Esophagus squamous epithelium (tissue), 5 donors: ENCODE data around the gene MTSS2. TPM values are rescaled to one million over a fixed set of nuclear protein-coding genes. Genes with fewer than 3 reads are reported as not detected.
A peak's percentile ranks its signal among the peaks of the same experiment; 100 is the strongest.

Experiments
- DNase-seq: peaks from one replicate; lab custom pipeline; 2025; lab: John Stamatoyannopoulos, UW
- H3K27ac ChIP-seq, 4 donors: fragments of 200-600 bp; sonication (generic); one replicate each; pipeline ENCODE4 v1.5.1; 2016 to 2019; ENCODE audit warnings: mild to moderate bottlenecking in 1 of 4
- H3K27me3 ChIP-seq, 4 donors: fragments of 200-600 bp; sonication (generic); 1 replicate in 3 of 4; 2 replicates in 1 of 4; pipeline versions ENCODE4 v1.5.1 to v1.6.0; 2017 to 2021; ENCODE audit warnings: antibody characterized with exemption in 1 of 4
- H3K36me3 ChIP-seq, 3 donors: fragments of 200-600 bp; sonication (generic); one replicate each; pipeline ENCODE4 v1.5.1; 2016 to 2019
- H3K4me1 ChIP-seq, 3 donors: fragments of 200-600 bp; sonication (generic); one replicate each; pipeline ENCODE4 v1.5.1; 2017 to 2019
- H3K4me3 ChIP-seq, 4 donors: fragments of 200-600 bp; sonication (generic); 1 replicate in 3 of 4; 2 replicates in 1 of 4; pipeline ENCODE4 v1.5.1; 2016 to 2019; ENCODE audit warnings: mild to moderate bottlenecking in 2 of 4, moderate library complexity in 1 of 4
- H3K9me3 ChIP-seq, 3 donors: fragments of 200-600 bp; sonication (generic); one replicate each; pipeline ENCODE4 v1.5.1; 2016 to 2019
- CTCF ChIP-seq, 6 experiments: fragments of 450-650 bp in 4 of 6; fragments of 200-600 bp in 2 of 6; sonication (generic) in 2 of 6; IDR thresholded peaks; one replicate each; pipeline ENCODE4 v1.5.1; 2016 to 2019; ENCODE audit warnings: antibody characterized with exemption in 6 of 6, mild to moderate bottlenecking in 4 of 6, moderate library complexity in 4 of 6
- POLR2A ChIP-seq, 4 donors: fragments of 450-650 bp; IDR thresholded peaks; one replicate each; pipeline ENCODE4 v1.6.1; 2017; ENCODE audit warnings: antibody characterized with exemption in 4 of 4, mild to moderate bottlenecking in 4 of 4, moderate library complexity in 3 of 4
- WGBS, 2 donors: methylation state at CpG; one replicate each; pipeline ENCODE4 v1.1.5; 2018; 5-methylcytosine and 5-hydroxymethylcytosine counted together
- intact Hi-C: fragments of 100-400 bp; cut with DNase I; formaldehyde crosslinking; loops from one replicate; pipeline ENCODE4 v1.15.0; 2022
- total RNA-seq, 4 donors: library from RNA; depleted of rRNA; stranded (reverse); fragments of >200 nt; gene quantifications; one replicate each; pipeline ENCODE4 v1.1.0, GENCODE V29; 2016
- donor health status: DM: yes; HTN: yes; CAD: no.

MTSS2 gene
- total RNA-seq, 4 donors from 2014 or later = 15.5 to 39.7 (median 27.5) TPM

GRCh38 chr16:70653809-70654771 is 31.8 kb downstream of the MTSS2 start:
- Histone ChIP-seq H3K36me3 (peaks cover 0 to 29% (median 0%) of the 10 kb centered on the region in 3 donors), H3K27me3 (no peaks in the 10 kb centered on the region), H3K9me3 (no peaks in the 10 kb centered on the region), H3K27ac (peak overlapping the region in 2 of 4 donors; percentile 36 to 57), H3K4me1 (peaks cover 4 to 50% (median 5%) of the 10 kb centered on the region in 3 donors), H3K4me3 (peak overlapping the region in 3 of 4 donors; percentile 17 to 51 (median 23))
- DNase-seq = no peak
- TF ChIP-seq CTCF (IDR thresholded peaks at IDR 0.05) = peak; percentile 86 to 97 (median 92)
- TF ChIP-seq POLR2A (IDR thresholded peaks at IDR 0.05) = no peak
- intact Hi-C loops = loop anchor here (10.0 kb wide), 1 partner anchor 289 kb away; no protein-coding TSS in a partner anchor
- 11 to 34% methylated on average over 20 to 22 of the region's 35 CpGs for WGBS, 2 donors

- 79 to 82% methylated on average over 4 of the region's 4 CpGs for WGBS, 2 donors
- TF ChIP-seq CTCF (IDR thresholded peaks at IDR 0.05) (no peak), POLR2A (IDR thresholded peaks at IDR 0.05) (no peak)
Observed at GRCh38 chr16:70653406-70653805, 32.4 kb downstream of the MTSS2 start.

GRCh38 chr16:70652322-70652721 is 33.5 kb downstream of the MTSS2 start:
- WGBS, 2 donors = 36 to 59% methylated on average over 2 of the region's 2 CpGs
- intact Hi-C loops = loop anchor here (10.0 kb wide), 1 partner anchor 288 kb away; no protein-coding TSS in a partner anchor
- H3K9me3 ChIP-seq = no peaks in the 10 kb centered on the region
- H3K27ac ChIP-seq = peak overlapping the region in 2 of 4 donors; percentile 35 to 73
- peaks cover 4 to 53% (median 8%) of the 10 kb centered on the region in 3 donors for H3K4me1 ChIP-seq
- no peak for TF ChIP-seq CTCF (IDR thresholded peaks at IDR 0.05)
- TF ChIP-seq POLR2A (IDR thresholded peaks at IDR 0.05) = no peak
- H3K4me3 ChIP-seq = no peak overlapping the region
- DNase-seq = no peak
- H3K36me3 ChIP-seq = peaks cover 0 to 31% (median 0%) of the 10 kb centered on the region in 3 donors
- no peaks in the 10 kb centered on the region for H3K27me3 ChIP-seq

More at GRCh38 chr16:70653406-70653805, 32.4 kb downstream of the MTSS2 start:
- H3K9me3 ChIP-seq = no peaks in the 10 kb centered on the region
- H3K27ac ChIP-seq = peak overlapping the region in 1 of 4 donors; percentile 34
- no peak for DNase-seq
- no peaks in the 10 kb centered on the region for H3K27me3 ChIP-seq
- peaks cover 0 to 27% (median 0%) of the 10 kb centered on the region in 3 donors for H3K36me3 ChIP-seq
- peaks cover 4 to 53% (median 8%) of the 10 kb centered on the region in 3 donors for H3K4me1 ChIP-seq
- intact Hi-C loops = loop anchor here (10.0 kb wide), 1 partner anchor 289 kb away; no protein-coding TSS in a partner anchor
- no peak overlapping the region for H3K4me3 ChIP-seq

DNA sequence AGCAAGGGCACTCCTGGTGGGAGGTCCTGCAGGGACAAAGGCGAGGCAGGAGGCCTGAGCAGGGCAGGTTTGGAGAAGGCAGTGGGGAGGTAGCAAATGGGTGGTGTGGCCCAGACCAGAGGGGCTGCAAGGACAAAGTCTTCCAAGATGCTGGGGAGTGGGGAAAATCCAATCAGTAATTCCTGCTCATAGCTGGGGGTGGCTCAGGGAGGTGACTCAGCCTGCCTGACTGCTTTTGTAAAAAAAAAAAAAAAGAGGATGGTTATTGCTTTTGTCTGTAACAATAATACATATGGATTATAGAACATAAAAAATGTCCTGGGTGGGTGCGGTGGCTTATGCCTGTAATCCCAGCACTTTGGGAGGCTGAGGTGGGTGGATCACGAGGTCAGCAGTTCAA is 34.3 kb downstream of the MTSS2 start:
- H3K4me1 ChIP-seq = peaks cover 4 to 53% (median 8%) of the 10 kb centered on the region in 3 donors
- H3K9me3 ChIP-seq = no peaks in the 10 kb centered on the region
- H3K27ac ChIP-seq = peak overlapping the region in 1 of 4 donors; percentile 73
- DNase-seq = no peak
- H3K27me3 ChIP-seq = no peaks in the 10 kb centered on the region
- no peak overlapping the region for H3K4me3 ChIP-seq
- TF ChIP-seq CTCF (IDR thresholded peaks at IDR 0.05) = no peak
- no peak for TF ChIP-seq POLR2A (IDR thresholded peaks at IDR 0.05)
- H3K36me3 ChIP-seq = peaks cover 0 to 27% (median 0%) of the 10 kb centered on the region in 3 donors
- 60 to 71% methylated on average over 3 of the region's 3 CpGs for WGBS, 2 donors
- intact Hi-C loops = loop anchor here (10.0 kb wide), 1 partner anchor 287 kb away; no protein-coding TSS in a partner anchor
